GM19463 (cell line): ENCODE results near the gene EVL.
"Not testable (repeated sequence)": the region's sequence is repeated elsewhere in the genome, so short reads cannot be mapped to it uniquely, and the experiment has no call there.

ENCODE experiments used
- ATAC-seq: cut with Tn5 transposase; IDR thresholded peaks from one replicate; pipeline ENCODE4 v1.9.1; 2021; ENCODE audit warnings: mild to moderate bottlenecking, moderate library complexity; ENCODE audit not compliant: unreplicated experiment

The EVL gene

GRCh38 chr14:100065111-100065871 is at the start of gene EVL:
EVL (plus strand) TSS chr14:100065422; CDS start chr14:100065501, 79 bp downstream.
- ATAC-seq: peak; percentile 60

- ATAC-seq: no peak
Measured at GRCh38 chr14:100017553-100017952, 47.7 kb upstream of the EVL start.

- ATAC-seq: no peak
Measured at GRCh38 chr14:100018054-100018453, 47.2 kb upstream of the EVL start.

GRCh38 chr14:100018482-100018881 is 46.7 kb upstream of the EVL start:
- ATAC-seq: no peak

- no peak for ATAC-seq
Measured at GRCh38 chr14:100019156-100019744, 46.0 kb upstream of the EVL start.

- no peak for ATAC-seq
Measured at GRCh38 chr14:100020629-100021028, 44.6 kb upstream of the EVL start.

GRCh38 chr14:100022772-100023451 is 42.3 kb upstream of the EVL start:
- ATAC-seq: no peak

- peak; percentile 50 for ATAC-seq
Measured at GRCh38 chr14:100025111-100025510, 40.1 kb upstream of the EVL start.

GRCh38 chr14:100027771-100028490 is 37.3 kb upstream of the EVL start:
- no peak for ATAC-seq

- ATAC-seq: no peak
Measured at GRCh38 chr14:100028990-100029677, 36.1 kb upstream of the EVL start.

GRCh38 chr14:100030006-100030405 is 35.2 kb upstream of the EVL start:
- not testable (repeated sequence) for ATAC-seq

- ATAC-seq: no peak
Measured at GRCh38 chr14:100030452-100031153, 34.6 kb upstream of the EVL start.

GRCh38 chr14:100031506-100032281 is 33.5 kb upstream of the EVL start:
- no peak for ATAC-seq

- ATAC-seq: no peak
Measured at GRCh38 chr14:100032738-100033137, 32.5 kb upstream of the EVL start.

GRCh38 chr14:100033347-100034075 is 31.7 kb upstream of the EVL start:
- ATAC-seq: no peak

- ATAC-seq: no peak
Measured at GRCh38 chr14:100034468-100034867, 30.8 kb upstream of the EVL start.

GRCh38 chr14:100034961-100035500 is 30.2 kb upstream of the EVL start:
- ATAC-seq: no peak

- ATAC-seq: no peak
Measured at GRCh38 chr14:100035700-100036099, 29.5 kb upstream of the EVL start.
